Ramos (cell line): ENCODE data around the gene INA.

Experiments used
- in situ Hi-C: fragments of 300-500 bp; cut with MboI; formaldehyde crosslinking; loops from one replicate; pipeline ENCODE4 v1.14.3; 2022; ENCODE audit warnings: low sequenced_read_pairs; ENCODE audit not compliant: unreplicated experiment

The INA gene

DNA sequence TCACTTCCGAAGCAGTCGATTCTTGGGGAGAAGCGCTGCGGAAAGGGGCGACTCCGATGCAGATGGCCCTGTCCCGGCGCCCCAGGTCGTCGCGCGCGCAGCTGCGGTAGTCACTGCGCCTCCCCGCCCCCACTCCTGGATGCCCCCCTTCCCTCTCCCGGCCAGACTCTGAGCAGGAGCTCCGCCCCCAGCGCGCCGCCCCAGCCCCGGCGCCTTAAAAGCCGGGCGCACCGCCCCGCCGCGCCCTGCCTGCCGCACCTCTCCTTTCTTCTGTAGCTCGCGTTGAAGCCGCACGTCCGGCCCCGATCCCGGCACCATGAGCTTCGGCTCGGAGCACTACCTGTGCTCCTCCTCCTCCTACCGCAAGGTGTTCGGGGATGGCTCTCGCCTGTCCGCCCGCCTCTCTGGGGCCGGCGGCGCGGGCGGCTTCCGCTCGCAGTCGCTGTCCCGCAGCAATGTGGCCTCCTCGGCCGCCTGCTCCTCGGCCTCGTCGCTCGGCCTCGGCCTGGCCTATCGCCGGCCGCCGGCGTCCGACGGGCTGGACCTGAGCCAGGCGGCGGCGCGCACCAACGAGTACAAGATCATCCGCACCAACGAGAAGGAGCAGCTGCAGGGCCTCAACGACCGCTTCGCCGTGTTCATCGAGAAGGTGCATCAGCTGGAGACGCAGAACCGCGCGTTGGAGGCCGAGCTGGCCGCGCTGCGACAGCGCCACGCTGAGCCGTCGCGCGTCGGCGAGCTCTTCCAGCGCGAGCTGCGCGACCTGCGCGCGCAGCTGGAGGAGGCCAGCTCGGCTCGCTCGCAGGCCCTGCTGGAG, at the start of gene INA:
TSS of gene INA (plus strand) at position 243 of the 817 bp plus-strand sequence. CDS start at position 317, 74 bp downstream.
- in situ Hi-C loops, result no loop called here

DNA sequence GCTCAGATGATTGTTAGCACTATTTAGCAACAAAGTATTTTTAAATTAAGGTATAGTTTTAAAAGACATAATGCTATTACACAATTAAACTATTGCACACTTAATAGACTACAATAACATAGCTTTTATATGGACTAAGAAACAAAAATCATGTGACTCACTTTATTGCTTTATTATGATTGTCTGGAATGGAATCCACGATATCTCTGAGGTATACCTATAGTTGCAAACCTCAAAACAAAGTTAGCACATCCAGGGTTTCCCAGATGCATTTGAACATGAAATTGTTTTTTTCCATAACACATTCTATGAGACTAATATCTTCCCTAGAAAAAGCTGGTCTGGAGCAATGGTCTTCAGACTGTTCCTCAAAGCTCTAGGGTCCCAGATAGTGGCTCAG, 49.5 kb upstream of the INA start:
- in situ Hi-C loops, result no loop called here

DNA sequence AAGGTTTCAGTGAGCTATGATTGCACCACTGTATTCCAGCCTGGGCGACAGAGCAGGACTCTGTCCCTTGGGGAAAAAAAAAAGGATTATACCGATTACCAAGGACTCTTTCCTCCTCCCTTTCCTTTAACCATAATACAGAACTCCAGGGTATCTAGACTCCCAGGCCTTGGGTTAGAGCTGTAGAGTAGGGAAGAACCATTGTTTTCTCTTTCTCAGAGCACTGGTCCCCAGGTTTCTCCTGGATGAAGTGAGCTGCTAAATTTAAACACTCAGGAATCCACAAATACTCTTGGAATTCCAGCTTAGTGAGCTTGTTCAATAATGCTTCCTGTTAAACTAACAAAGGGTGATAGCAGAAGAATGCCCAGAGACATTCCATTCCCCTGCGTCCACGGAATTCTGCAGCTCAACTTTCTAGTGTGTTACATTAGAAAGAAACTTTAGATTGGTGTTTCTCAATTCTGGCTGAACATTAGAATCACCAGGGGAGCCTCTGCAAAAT, 45.8 kb upstream of the INA start:
- in situ Hi-C loops, result no loop called here

DNA sequence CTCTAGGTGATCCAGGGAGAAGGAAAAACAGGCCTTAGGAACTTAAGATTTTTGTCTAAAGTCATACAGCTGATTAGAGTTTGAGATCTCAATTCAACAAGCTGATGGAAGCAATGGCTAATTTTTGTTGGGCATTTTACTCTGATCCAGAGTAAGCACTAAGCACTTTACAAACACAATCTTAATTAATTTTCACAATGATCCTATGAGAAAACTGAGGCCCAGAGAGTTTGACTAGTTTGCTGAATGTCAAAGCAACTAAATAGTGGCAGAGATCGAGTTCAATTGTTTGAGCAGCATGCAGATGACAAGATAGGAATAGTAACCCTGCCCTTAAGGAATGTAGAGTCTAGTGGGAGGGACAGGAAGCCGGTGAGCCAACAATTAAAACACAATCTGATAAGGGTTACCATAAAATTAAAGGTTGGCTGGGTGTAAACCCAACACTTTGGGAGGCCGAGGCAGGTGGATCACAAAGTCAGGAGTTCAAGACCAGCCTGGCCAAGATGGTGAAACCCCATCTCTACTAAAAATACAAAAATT, 44.7 kb upstream of the INA start:
- in situ Hi-C loops, result no loop called here

DNA sequence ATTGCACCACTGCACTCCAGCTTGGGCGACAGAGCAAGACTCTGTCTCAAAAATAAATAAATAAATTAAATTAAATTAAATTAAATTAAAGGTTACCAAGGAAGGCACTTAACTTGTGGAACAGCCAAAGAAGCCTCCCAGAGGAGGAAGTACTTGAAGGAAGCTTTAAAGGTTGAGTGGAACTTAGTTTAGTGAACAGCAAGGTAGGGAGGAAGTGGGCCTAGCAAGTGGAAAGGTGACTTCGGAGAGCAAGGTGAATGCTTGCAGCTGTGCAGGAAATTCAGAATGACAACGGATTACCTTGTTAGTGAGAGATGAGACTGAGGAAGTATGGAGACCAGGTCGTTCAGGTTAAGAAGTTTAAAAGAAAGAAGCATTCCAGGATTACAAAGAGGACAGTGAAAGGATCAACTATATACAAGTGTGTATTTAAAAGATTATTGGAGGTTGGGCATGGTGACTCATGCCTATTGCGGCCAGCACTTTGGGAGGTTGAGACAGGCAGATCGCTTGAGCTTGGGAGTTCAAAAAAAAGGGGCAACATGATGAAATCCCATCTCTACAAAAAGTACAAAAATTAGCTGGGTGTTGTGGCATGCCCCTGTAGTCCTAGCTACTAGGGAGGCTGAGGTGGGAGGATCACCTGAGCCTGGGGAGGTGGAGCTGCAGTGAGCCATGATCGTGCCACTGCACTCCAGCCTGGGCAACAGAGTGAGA, 44.0 kb upstream of the INA start:
- in situ Hi-C loops, result no loop called here

DNA sequence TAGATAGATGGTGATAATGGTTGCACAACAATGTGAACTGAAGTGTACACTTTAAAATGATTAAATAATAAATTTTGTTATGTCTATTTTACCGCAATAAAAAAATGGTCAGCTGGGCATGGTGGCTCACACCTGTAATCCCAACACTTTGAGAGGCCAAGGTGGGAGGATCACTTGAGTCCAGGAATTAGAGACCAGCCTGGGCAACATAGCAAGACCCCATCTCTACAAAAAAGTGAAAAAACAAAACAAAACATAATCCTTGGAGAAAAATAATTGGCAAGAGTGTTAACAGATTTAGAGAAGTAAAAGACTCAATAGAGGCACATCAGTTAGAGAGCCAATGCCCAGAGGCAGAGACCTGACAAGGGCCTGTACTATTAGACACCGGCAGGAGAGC, 41.2 kb upstream of the INA start:
- in situ Hi-C loops, result no loop called here

DNA sequence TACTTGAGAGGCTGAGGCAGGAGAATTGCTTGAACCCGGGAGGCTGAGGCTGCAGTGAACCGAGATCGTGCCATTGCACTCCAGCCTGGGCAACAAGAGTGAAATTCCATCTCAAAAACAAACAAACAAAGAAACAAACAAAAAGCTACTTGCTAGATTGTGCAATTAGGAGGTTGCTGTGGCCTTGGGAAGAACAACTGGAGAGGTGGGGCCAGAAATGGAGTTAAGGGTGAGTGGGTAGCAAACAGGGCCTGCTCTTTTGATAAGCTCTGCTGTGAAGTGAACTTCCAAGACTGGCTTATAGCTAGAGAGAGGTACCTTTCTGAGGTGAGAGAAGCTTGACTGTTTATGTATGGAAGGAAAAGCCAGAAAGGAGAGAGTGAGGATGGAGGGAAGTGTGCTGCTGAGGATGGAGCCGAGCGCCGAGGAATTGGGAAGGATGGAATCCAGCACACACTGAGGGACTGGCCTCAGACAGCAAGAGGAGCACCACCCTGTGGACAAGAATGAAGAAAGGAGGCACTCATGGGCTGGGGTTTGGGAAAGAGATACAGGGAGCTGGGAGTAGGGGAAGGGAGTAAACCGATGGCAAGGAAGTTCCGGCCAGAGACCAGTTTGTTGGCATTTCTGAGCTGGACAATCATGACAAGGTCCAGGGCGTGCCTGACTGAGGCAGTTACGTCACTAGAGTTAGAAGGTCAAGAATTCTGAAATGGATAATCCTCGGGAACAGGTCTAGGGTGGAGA, 38.3 kb upstream of the INA start:
- in situ Hi-C loops, result no loop called here

DNA sequence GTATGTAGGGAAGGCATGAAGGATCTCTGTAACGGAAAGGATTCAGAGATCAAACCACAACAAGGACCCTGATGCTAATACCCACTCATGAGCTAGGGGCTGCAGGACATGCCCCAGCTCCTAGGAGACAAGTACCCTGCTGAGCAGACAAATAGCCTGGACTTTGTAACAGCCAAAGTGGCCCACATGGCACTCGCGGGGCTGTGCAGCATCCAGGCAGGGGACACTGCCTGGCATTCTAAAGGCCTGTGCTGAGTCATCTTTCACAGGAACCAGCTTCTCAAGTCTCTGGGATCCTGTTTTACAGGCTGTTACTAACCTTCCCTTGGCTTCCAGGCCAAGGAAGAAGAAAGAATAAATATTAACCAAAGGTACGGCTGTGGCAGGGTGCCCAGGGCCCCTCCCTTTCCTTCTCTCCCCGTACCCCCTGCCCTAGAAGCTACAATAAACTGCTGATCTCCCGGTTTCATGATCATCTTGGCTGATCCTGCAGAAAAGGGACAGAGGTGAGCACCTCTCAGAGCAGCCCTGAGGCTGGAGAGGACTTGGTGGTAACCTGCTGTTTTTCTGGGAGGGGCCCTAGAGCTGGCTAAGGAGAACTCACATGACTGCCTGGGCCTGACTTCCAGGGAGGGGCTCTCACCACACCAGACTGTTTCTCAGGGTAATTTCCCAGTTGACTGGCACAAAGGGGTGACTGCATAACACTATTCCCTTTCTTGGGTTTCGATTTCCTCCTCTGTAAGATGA, 35.5 kb upstream of the INA start:
- in situ Hi-C loops, result loop anchor here (5.0 to 10.0 kb wide), 2 partner anchors 167 to 324 kb away; partner anchors contain the start of gene CNNM2

DNA sequence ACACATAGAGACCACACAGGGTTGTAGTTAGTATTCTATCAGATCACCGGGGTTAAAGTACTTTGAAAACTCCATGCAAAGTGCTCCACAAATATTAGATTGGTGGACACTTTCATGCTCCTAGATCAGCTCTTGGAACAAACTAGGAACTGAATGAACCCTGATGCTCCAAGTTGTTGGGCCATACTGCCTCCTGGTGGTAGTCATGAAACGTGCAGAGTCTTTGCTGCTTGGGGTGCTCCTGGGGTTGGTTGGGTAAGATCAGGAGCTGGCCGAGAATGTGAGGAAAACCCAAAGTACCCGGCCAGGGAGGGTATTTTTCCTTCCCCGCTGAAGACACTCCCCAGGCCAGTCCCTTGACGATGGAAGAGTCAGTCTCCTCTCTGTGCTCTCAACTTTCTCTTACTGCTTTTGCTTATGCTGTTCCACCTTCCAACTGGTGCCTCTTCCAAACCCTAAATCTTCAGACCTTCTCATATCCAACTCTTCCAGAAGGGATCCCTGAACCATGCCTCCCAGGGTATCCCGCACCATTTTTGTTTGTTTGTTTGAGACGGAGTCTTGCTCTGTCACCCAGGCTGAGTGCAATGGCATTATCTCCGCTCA, 32.2 kb upstream of the INA start:
- in situ Hi-C loops, result loop anchor here (5.0 to 10.0 kb wide), 2 partner anchors 170 to 327 kb away; partner anchors contain the start of gene CNNM2

DNA sequence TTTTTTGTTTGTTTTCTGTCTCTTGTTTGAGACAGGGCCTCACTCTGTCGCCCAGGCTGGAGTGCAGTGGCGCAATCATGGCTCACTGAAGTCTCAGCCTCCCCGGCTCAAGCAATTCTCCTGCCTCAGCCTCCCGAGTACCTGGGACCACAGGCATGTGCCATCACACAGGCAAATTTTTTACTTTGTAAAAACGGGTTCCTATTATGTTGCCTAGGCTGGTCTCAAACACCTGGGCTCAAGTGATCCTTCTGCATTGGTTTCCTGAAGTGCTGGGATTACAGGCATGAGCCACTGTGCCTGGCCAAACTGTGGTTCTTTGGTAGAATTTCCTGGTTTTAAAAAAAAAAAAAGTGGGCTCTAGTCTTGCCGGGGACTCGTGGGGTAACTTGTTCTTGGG, 31.4 kb upstream of the INA start, which contains the start of gene RPEL1:
TSS of gene RPEL1 (plus strand) at position 301 of the 400 bp plus-strand sequence. CDS start 110 bp downstream, outside the sequence.
- in situ Hi-C loops, result loop anchor here (10.0 kb wide), 1 partner anchor 171 kb away; no protein-coding TSS in a partner anchor

DNA sequence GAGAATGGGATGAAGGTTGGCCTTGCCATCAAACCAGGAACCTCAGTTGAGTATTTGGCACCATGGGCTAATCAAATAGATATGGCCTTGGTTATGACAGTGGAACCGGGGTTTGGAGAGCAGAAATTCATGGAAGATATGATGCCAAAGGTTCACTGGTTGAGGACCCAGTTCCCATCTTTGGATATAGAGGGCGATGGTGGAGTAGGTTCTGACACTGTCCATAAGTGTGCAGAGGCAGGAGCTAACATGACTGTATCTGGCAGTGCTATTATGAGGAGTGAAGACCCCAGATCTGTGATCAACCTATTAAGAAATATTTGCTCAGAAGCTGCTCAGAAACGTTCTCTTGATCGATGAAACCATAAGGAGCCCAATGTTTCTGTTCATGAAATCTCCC, 30.6 kb upstream of the INA start:
- in situ Hi-C loops, result loop anchor here (10.0 kb wide), 1 partner anchor 172 kb away; no protein-coding TSS in a partner anchor

DNA sequence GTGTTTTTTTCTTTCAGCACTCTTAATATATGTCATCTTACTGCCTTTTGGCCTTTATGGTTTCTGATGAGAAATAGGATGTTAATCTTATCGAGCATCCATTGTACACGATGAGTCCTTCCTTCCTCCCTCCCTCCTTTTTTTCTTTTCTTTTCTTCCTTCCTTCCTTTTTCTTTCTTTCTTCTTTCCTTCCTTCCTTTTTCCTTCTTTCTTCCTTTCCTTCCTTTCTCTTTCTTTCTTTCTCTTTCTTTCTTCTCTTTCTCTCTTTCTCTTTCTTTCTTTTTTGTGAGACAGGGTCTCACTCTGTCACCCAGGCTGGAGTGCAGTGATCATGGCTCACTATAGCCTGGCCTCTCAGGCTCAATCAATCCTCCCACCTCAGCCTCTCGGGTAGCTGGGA, 22.8 kb upstream of the INA start:
- in situ Hi-C loops, result loop anchor here (10.0 kb wide), 1 partner anchor 409 kb away; no protein-coding TSS in a partner anchor

DNA sequence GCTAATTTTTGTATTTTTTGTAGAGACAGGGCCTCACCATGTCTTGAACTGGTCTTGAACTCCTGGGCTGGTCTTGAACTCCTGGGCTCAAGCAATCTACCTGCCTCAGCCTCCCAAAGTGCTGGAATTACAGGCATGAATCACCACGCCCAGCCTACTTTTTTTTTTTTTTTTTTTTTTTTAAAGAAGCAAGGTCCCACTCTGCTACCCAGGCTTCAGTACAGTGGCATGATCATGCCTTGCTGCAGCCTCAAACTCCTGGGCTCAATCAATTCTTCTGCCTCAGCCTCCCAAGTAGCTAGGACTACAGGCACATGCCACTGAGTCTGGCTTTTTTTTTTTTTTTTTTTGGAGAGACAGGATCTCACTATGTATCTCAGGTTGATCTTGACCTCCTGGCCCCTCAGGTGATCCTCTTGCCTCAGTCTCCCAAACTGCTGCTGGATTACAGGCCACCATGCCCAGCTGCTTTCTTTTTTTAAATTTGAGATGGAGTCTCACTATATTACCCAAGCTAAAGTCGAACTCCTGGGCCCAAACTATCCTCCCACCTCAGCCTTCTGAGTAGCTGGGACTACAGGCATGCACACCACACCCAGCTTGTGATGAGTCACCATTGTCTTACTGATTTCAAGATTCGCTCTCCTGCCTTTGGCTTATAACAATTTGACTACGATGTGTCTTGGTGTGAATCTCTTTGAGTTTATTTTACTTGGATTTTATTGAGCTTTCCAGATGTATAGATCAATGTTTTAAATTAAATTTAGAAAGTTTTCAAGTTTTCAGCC, 22.2 kb upstream of the INA start:
- in situ Hi-C loops, result loop anchor here (10.0 kb wide), 1 partner anchor 410 kb away; no protein-coding TSS in a partner anchor

DNA sequence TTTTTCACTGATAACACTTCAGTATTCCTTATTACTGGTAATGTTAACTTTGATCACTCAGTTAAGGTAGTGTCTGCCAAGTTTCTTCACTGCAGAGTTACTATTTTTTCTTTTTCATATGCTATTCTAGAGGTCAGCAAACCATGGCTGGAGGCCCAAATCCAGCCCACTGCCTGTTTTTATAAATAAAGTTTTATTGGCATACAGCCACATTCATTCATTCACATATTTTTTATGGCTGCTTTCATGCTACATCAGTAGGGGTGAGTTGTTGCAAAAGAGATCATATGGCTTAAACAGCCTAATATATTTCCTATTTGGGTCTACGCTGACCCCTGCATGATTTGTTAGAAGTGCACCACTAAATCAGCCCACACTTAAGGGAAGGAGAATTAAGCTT, 20.3 kb upstream of the INA start:
- in situ Hi-C loops, result loop anchor here (10.0 kb wide), 1 partner anchor 412 kb away; no protein-coding TSS in a partner anchor

DNA sequence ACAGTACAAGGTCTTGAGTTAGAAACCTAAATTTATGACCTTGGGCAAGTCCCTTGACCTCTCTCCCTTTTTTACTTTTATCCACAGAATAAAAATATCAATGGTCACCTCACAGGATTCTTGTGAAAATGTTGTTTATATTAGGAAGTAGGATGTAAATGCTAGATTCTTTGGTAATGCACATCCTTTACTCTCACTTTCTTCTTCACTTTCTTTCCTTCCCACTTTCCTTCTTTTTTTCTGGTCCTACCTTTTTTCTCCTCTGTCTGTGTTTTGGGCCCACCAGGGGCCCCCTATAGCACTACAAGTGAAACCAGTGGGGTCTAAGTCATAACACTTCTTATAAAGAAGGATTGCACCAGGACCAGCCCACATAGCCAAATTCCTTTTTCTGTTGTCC, 19.1 kb upstream of the INA start:
- in situ Hi-C loops, result loop anchor here (10.0 kb wide), 1 partner anchor 413 kb away; no protein-coding TSS in a partner anchor

DNA sequence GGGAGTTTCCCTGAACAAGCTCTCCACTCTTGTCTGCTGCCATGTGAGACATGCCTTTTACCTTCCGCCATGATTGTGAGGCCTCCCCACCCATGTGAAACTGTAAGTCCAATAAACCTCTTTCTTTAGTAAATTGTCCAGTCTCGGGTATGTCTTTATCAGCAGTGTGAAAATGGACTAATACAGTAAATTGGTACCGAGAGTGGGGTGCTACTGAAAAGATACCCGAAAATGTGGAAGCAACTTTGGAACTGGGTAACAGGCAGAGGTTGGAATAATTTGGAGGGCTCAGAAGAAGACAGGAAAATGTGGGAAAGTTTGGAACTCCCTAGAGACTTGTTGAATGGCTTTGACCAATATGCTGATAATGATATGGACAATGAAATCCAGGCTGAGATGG, 18.0 kb upstream of the INA start:
- in situ Hi-C loops, result loop anchor here (10.0 kb wide), 1 partner anchor 414 kb away; no protein-coding TSS in a partner anchor

DNA sequence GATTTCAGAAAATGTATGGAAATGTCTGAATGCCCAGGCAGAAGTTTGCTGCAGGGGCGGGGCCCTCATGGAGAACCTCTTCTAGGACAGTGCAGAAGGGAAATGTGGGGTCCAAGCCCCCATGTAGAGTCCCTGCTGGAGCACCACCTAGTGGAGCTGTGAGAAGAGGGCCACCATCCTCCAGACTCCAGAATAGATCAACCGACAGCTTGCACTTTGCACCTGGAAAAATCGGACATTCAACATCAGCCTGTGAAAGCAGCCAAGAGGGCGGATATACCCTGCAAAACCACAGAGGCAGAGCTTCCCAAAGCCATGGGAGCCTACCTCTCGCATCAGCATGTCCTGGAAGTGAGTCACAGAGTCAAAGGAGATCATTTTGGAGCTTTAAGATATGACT, 16.9 kb upstream of the INA start:
- in situ Hi-C loops, result loop anchor here (10.0 kb wide), 1 partner anchor 415 kb away; no protein-coding TSS in a partner anchor

DNA sequence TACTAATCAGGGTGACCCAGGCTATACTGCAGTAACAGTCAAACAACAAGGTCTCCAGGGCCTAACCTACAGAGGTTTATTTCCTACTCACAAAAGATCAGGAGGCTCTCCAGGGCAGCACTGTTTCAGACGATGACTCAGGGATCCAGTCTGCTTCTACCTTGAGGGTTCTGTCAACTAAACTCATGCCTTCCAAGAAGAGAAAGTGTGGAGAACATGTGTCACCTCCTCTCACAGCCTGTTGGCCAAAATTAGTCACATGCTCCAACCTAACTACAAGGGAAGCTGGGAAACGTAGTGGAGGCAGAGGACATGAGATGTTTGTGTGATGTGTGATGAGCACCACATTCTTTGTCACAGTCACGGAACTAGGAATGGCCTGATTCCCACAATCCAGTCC, 14.7 kb upstream of the INA start:
- in situ Hi-C loops, result no loop called here
